ENCODE data around the gene HOXD11.

HOXD11 gene

DNA sequence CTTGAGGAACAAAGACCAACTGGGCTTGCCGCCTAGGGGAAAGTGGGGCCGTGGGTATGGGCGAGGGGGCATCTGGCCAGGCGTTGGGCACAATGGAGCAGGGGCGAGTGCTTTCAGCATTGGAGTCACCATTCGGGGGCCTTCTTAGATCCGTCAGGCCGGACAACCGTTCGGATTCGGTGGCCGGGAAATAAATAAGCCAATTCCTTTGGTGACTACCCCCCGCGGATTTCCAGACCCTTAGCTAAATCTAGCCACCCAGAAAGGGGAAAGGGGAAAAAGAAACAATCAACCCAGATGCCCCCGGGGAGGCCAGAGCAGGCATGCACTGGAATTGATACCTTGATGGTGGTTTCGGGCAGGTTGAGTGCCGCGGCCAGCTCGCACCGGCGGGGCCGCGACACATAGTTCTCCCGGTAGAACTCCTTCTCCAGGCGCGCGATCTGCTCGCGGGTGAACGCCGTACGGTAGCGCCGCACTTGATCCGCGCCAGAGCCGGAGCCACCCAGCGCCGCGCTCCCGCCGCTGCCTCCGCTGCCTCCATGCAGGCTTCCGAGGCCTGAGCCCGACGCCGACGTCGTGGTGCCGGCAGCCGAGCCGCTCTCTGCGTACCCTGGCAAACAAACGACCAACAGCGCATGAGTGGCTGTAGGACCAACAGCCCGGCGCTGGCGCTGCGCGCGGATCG lies 25.1 kb upstream of the HOXD11 start:
- DNase-seq, result no peak

DNA sequence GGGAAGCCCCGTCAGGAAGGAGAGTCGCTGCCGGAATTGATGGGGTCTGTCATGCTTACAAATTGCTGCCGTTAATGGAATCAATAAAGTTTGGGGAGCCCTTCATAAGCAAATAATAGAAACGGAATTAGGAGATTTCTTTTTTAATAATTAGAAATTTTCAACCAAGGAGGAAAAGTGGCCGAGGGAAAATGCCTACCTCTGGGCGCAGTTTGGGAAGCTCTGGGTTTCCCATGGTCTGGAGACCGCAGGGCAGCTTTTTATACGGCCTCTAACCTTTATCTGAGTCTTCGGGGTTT lies 24.6 kb upstream of the HOXD11 start:
- DNase-seq, result no peak

GRCh38 chr2:176082824-176083751 lies 24.0 kb upstream of the HOXD11 start:
- DNase-seq, result no peak

- DNase-seq, result no peak
These were observed 23.3 kb upstream of the HOXD11 start, which contains the start of gene EVX2 for GRCh38 chr2:176083796-176084261. Gene EVX2 (minus strand): TSS chr2:176083962. CDS start chr2:176083776, 186 bp downstream.

DNA sequence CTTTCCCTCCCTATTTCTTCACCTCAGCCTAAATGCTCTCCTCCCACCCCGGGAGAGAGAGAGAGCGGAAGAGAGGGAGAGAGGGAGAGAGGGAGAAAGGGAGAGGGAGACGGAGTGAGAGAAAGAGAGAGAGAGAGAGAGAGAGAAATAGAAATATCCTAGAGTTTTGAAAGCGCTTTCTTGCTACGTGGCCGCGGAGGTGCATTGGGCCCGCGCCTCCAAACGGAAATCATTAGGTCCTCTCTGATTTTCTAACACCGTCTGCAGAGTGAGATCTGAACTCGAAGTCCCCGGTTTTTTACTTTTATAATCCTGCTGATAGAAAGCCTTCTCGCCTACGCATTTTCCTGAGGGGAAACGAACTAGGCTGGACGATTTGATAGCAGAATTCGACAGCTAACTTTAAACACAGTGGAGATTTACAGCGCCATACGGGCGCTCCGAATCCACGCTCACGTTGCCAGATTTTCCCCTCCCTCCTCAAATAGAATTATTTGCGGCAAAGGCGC lies 22.4 kb upstream of the HOXD11 start:
- DNase-seq, result no peak

DNA sequence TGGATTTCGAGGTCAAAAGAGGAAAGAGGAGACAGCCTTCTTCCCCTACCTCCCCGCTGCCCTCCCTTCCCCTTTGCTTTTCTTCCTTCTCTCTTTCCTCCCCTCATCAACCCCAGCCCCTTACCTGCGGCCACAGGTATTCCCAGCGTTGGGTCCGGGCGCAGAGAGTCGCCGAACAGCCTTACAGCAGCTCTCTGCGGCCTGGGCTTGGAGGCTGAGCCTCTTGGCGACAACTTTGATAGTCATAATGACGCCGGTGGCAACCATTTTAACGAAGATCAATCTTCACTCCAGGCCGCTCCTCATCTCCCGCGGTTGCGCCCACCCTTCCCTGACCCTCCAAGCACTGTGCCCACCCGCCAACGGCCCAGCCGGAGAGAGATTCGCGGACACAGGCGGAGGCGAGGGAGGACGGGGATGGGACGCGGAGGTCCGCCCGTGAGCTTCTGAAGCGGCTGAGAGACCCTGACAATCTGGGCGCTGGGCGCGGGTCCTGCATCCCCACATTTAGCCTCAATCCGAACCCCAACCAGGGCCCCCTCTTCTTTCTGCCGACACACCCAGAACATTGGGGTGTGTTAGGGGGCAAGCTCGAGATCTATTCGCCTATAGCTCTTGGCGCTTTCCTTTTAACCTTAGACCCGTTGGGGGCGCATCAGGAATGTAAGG lies 21.8 kb upstream of the HOXD11 start:
- DNase-seq, result no peak

DNA sequence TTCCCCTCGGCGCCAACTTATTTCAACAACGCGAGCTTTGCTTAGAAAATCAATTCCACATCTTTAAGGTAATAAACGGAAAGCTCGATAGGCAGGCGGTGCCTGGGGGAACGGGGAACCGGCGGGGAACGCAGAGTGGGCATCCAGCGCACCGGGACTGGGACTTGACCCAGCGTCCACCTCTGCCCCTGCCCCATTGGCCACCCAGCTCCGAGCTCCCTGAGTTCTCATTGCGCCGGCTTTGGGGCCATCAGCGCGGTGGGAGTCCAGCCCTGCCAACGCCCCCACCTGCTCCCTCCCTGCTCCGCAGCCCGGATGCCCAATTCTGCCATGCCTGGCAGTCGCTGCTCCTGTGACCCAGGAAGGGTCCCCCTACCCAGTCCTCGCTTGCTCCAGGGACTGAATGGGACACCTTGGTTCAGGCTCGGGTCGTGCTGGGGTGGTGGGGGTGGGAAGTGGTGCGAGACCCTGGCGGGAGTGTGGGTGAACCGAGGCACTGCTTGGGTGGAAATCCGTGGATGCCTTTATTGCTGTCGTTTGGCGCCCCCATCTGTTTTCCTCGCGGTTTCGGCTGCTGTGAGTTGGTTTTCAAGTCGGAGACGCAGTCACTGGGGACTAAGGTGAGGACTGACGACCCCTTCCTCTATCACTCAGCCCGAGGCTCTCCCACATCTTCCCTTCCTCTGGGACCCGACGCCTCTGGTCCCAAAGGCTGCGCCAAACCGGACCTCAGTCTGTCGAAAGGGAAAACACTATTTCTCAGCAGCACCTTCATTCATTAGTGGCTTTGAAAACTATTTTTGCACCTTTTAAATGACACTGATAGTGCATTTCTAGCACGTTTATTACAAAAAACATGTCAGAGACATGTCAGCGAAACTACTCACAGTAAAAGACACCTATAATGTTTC lies 21.0 kb upstream of the HOXD11 start:
- DNase-seq, result no peak

DNA sequence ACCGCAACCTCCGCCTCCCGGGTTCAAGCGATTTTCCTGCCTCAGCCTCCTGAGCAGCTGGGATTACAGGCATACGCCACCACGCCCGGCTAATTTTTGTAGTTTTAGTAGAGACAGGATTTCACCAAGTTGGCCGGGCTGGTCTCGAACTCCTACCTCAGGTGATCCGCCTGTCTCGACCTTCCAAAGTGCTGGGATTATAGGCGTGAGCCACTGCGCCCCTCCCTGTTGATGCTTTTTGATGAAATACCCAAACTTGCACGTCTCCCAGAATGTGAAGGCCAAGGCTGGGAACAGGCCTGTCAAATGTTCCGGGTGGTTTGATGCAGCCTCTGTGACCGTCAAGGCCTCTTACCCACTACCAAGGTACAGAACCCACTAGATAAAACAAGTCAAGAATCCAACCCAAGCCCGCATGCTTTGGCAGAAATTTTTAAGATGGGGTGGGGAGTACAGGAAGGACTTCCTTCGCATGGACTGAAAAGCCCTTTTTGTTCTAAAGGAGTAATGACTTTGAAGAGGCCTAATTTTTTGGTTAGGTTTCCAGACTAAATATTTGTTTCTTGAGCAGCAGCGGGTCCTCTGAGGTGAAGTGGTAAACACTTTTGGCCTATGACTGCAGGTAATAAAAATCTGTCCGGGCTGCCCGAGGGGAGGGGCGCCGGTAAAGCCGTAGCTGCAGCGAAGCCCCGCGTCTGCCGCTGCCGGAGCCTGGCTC lies 19.6 kb upstream of the HOXD11 start:
- DNase-seq, result no peak

- DNase-seq, result no peak
These were observed 18.8 kb upstream of the HOXD11 start for GRCh38 chr2:176088048-176088936.

DNA sequence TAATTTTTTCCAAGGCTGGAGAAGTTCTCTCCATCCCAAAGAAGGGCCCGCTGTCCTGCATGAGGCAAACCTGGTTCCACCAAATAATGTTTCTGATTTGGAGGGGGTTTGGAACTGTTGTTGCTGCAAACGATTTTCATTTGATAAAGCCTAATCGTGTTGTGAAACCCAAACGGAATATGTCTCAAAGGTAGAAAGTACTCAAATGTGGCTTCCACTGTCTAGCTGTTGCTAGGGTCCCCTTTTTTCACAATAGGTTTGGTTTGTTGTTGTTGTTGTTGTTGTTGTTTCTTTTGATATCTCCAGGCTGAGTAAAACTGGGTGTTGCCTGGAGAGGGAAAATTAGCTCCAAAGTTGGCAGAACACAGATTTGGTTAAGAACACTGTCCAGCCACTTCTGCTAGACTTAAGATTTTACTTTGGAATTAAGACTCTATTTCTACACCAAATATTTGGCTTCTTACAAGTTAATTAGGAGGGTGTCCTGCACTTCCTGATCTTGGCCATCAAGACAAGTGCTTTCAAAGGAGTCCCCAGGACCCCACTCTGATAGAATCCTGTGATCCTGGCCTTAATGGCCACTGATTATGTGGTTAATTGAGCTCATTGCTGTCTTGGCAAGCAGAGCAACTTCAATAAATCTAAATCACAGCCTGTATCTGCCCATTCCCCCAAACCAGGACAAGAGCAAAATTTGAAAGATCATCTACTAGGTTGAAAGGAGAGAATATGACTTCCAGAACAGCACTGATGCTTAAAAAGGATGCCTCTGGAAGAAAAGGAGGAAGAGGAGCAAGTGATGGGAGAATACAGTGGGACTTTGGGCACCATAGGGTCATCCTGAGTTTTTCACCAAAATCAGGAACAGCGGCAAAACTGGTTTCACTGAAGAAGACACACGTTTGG lies 17.9 kb upstream of the HOXD11 start:
- DNase-seq, result no peak

- DNase-seq, result no peak
These were observed 17.2 kb upstream of the HOXD11 start for GRCh38 chr2:176089843-176090395.

DNA sequence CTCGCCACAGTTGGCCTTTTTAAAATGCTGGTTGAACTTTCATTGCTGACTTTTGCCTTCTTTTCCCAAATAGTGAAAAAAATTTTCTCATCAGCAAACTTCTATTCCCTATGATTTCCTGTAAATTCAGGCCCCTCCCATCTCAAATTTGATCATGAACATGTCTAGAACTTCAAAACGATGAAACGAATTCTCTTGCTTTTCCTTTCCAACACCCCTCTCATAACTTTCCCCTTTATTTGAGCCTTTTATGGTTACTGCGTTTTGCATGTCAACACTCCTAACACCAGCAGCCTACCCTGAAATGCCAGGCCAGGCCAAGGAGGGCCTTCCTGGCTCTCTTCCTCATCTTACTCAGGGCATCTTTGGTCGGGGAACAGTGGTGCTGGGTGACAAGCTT lies 16.2 kb upstream of the HOXD11 start:
- no peak for DNase-seq

DNA sequence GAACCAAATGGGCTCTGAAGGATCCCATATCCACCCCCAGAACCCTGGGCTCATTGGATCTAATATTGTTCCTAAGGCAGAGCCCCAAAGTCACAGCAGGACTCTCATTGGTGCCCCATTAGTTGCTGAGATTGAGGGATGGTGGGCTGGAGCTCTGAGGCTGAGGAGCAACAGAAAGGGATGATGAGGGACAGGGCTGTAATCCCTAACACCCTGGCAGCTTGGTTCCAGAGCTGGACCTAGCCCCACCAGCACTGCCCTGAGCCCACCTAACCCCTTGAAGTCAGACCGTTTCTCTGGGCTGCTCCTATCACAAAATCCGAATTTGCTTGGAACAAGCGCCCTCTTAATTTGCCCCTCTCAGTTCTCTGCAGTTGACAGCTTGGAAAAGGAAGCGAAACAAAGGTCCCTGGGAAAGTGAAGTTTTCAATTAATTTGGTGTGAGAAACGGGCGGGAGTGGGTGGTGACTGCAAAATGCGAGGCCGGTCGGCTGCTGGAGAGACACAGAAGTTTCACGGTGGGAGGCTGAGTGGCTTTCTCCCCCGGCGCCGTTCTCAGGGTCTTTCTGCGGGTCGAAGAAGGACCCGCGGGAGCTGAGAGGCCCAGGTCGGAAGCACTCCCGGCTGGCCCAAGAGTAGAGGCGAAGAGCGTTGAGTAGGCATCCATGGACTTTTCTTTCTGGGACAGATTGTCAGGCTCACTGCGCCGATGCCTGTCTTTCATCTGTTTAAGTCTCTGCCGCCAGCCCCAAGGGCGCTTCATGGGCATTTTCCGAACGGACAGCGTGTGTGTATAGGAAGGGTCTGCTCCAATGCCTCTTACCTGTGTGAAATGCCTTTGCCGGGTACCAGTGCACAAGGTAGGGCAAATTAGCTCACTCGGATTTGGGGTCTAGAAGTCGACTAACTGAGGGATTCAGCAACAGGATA lies 15.5 kb upstream of the HOXD11 start:
- DNase-seq, result no peak

- DNase-seq, result no peak
These were observed 14.6 kb upstream of the HOXD11 start, which contains the start of gene HOXD13 for GRCh38 chr2:176092270-176093144. Gene HOXD13 (plus strand): TSS chr2:176092721. CDS start chr2:176092891, 170 bp downstream.

- DNase-seq, result no peak
These were observed 13.8 kb upstream of the HOXD11 start for GRCh38 chr2:176093145-176093897.

DNA sequence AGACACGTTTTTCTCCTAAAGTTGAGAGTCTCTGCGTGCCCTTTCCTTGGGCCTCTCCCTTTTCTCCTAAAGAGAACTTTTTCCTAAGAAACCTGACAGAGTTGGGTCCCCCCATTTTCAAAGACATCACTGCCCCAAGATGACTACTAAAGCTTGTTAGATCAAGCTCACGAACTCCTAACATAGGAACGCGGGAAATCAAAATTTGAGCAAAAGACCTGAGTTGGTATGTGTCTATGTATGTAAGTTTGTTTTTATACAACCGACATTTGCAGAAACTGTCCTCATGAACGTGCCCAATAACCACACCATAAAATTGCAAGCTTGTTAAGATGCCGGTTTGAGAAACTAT lies 13.2 kb upstream of the HOXD11 start:
- no peak for DNase-seq

All from activated naive CD4-positive, alpha-beta T cell treated with anti-CD3 and anti-CD28 coated beads, Interleukin-2, amount 50 U/mL, for 16 hours (primary cell).